Right hindlimb (tissue), 1 donor: ENCODE data around the gene RXFP3.
A peak's percentile ranks its signal among the peaks of the same experiment; 100 is the strongest.
"Not testable (repeated sequence)": the region's sequence is repeated elsewhere in the genome, so short reads cannot be mapped to it uniquely, and the experiment has no call there.

Source experiments
- DNase-seq: peaks from one replicate; pipeline ENCODE4 v3.0.0-alpha.2; 2018

RXFP3 gene

DNA sequence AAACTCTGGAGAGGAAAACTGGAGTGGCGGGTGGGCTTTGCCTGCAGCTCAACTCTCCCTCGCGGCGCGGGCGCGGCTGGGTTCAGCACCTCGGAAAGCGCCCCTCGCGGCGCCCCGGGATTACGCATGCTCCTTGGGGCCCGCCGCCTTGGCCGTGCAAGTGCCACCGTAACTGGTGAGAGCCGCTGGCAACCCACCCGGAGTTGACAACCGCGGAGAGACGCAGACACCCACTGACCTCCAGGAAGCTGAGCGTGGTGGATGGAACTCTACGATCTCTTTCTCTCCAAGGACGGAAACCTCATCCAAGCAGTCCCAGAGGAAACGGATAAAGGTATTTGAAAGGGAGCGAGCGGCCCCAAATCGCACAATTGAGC lies 194 bp upstream of the RXFP3 start:
- DNase-seq = peak; percentile 73

- no peak for DNase-seq
Measured at GRCh38 chr5:33937017-33937706, 976 bp downstream of the RXFP3 start.

DNA sequence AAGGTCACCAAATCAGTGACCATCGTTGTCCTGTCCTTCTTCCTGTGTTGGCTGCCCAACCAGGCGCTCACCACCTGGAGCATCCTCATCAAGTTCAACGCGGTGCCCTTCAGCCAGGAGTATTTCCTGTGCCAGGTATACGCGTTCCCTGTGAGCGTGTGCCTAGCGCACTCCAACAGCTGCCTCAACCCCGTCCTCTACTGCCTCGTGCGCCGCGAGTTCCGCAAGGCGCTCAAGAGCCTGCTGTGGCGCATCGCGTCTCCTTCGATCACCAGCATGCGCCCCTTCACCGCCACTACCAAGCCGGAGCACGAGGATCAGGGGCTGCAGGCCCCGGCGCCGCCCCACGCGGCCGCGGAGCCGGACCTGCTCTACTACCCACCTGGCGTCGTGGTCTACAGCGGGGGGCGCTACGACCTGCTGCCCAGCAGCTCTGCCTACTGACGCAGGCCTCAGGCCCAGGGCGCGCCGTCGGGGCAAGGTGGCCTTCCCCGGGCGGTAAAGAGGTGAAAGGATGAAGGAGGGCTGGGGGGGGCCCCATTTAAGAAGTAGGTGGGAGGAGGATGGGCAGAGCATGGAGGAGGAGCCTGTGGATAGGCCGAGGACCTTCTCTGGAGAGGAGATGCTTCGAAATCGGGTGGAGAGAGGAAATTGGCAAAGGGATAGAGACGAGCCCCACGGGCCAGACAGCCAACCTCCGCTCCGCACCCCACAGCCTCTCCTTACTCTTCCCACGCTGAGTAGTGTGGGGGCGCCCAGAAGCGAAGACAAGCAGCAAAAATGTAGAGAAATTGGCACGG lies 1.7 kb downstream of the RXFP3 start:
- DNase-seq = no peak

GRCh38 chr5:33938507-33938796 lies 2.3 kb downstream of the RXFP3 start:
- DNase-seq = no peak

GRCh38 chr5:33938881-33939280 lies 2.7 kb downstream of the RXFP3 start:
- no peak for DNase-seq

DNA sequence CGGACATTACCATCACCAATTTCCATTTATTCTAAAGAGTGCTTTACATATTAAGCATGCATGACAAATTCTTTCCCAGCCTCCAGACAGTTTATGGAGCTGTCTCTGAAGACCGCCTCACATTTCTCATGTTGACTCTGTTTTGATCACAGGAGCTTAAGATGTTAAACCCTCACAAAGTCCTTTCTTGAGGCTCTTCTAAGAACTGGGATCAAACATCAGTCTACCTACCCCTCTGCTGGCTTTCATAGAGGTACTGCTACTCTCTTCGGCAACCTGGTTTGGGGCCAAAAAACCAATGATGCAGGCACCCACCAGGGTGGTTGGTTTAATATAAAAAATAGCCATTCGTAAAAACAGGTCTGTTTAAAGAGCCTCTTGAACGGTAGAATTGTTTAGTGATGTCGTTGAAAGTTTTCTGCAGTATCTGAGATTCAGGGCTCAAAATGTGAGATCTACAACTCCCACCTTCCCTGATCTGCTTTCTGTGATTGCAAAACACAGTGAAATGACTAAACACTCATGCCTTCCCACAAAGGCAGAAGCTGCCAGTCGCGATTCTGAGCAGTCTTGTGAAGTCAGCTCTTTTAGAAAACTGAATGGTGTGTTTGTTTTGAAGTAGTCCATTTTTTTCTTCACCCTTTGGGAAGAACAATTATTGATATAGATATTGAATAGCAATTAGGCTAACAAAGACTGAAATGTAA lies 3.5 kb downstream of the RXFP3 start:
- DNase-seq = no peak

GRCh38 chr5:33941090-33941489 lies 4.9 kb downstream of the RXFP3 start:
- DNase-seq = no peak

GRCh38 chr5:33944543-33945132 lies 8.5 kb downstream of the RXFP3 start:
- DNase-seq = no peak

DNA sequence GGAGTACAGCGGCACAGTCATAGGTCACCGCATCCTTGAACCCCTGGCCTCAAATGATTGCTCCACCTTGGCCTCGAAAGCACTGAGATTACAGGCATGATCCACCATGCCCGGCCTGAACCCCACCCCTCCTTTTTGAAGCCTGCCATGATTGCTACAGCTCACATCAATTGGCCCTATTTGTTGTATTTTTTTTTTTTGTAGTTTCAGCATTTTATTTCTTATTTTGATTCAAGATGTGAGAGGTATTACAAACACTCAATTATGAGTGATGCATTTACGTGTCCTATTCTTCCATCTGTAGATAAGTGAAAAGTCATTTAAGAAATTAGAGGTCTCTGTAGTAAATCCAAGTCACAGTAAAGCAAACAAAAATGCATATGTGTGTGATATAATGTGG lies 16.0 kb downstream of the RXFP3 start:
- DNase-seq = not testable (repeated sequence)

DNA sequence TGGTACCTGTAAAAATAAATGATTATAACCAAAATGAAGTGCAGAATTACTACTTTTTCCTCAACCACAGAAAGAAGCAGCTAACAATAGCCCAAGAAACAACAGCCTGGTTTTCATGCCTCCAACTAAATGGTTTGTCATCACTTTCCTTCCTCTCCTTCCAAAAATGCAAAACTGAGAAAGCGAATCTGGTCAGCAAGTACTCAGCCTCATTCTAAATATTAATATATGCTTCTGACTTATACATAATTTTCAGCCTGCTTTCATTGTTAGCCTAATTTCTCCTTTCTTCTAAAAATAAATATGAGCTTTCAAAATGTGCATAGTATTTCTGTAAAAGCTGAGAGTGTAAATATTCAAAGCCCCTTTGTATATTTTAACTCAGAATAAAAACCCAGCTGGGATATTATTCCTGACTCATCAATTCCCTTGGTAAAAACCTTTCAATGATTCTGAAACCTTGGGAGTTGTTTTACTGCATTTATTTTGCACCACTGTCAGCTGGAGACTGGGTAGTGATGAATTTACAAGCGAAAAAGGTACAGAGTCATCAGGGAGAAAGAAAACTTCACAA lies 21.5 kb downstream of the RXFP3 start:
- no peak for DNase-seq

DNA sequence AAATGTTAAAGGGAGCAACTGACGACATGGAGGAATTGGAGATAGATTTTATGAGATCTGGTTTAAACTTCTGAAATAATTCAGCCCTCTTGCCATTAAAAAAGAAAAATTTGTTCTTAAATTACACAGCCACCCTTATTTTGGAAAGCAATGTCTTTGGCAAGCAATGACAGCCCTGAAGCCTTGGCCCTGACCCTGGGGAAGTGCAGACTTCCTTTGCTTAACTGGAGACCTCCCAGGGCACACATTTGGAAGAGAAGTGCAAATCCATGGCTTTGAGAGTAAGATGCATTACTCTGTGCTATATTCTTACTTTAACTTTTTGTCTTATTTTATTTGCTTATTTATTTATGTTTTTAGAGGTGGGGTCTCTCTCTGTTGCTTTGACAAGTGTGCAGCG lies 22.0 kb downstream of the RXFP3 start:
- DNase-seq = no peak

GRCh38 chr5:33964132-33964700 lies 28.0 kb downstream of the RXFP3 start:
- DNase-seq = no peak

GRCh38 chr5:33966805-33967204 lies 30.6 kb downstream of the RXFP3 start:
- DNase-seq = no peak

DNA sequence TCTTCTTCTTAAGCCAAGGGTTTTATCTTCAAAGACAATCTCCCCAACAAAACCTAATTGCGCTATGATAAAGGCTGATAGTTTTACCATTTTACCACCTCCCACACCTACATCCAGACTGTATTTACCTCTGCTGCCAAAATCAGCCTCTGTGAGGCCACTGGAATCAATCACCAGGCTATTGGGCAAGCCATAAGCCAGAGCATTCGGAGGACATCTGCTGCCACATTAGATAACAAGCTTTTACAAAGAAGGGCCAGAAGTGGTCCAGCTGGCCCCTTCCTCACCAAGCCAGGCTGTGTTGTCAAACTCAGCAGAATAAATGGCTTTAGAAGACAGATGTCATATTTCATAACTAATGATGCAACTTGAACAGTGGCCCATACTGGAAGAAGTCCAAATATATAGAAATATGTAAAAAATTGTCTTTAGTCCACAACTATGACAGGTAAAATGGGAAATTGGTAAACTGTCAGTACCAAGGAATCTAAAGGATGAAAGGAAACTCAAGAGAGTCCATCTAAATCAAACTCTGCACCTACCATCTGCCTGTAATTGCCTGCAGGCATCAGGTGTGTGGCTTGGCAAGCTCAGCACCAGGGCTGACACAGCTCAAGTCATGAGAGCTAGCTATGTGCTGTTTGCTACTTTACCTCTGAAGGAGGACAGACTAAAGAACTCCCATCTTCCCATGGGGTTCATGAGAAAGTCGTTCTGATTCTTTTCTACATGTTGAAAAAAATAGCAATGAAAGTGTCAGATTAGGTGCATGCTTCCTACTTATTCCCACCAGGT lies 32.2 kb downstream of the RXFP3 start:
- no peak for DNase-seq

DNA sequence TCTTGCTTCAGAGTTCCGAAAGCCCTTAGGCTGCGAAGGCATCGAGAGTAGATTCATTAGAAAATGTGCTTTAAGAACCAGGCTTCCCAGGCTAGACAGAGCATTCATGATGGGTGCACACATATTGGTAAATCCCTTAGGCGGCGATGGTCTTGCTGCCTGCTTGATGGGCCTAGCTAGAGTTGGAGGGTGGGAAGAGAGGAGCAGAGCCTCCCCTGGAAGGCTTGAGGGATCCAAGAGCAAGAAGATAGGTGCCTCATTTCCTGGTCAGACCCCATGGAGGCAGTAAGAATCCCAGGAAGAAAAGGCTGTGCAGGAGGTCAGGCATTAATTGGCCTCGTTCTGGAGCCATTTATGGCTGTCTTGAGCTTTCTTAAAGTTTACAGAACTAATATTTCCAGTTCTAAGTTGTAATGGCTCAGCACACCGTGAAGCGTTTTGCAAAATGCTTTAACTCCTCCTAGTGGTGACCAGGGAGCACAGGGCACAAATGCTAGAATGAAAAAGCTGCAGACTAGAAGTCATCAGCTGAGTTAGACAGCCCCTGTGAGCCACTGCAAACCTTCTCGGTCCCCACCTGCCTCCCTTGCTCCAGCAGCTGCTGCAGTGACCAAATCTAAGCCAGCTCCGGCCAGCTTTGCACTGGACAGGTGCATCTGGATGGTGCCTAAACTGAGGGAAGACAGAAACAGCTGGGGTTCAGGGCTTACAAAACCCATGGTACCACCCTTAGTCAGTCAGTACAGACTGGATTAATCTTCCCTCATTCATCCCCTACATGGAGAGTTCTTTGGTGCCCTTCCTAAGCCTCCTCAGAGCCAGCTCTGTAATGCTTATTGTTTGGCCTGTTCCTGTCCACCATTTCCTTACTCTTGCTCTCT lies 33.6 kb downstream of the RXFP3 start:
- DNase-seq = peak; percentile 31

GRCh38 chr5:33973271-33973670 lies 37.1 kb downstream of the RXFP3 start:
- no peak for DNase-seq

- DNase-seq = peak; percentile 44
Measured at GRCh38 chr5:33975852-33976251, 39.7 kb downstream of the RXFP3 start.

DNA sequence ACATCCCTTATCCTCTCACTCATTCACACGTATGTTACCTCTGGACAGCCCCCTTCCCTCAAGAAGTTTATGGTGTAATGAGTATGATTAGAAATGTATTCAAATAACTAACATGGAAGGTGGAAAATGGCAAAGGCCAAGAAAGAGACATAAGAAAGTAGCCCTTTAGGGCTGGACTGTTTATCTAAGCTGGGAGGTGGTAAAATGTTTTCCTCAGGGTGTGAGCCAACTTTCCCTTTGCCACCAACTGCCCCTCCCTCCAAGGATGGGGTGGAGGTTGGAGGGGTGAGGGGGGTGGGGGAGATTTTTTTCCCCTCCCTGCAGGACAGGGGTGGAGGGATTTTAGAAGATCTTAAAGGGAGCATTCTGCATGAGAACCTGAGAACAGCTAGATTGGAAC lies 40.1 kb downstream of the RXFP3 start:
- DNase-seq = no peak

DNA sequence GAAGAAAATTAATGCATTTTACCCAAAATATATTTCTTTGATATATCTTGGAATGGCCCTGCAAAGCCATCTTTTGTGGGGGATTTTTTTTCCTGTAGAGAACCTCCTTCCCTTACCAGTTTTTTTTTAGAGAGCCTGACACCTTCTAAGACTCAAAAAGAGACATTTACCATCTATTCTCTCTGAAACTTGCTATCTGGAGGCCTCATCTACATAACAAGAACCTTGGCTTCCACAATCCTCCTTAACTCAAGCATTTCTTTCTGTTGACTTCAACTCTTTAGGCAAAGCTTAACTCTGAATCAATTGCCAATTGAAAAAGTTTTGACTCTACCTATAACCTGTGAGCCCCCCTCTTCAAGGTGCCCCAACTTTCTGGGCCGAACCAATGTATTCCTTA lies 42.1 kb downstream of the RXFP3 start:
- DNase-seq = no peak

DNA sequence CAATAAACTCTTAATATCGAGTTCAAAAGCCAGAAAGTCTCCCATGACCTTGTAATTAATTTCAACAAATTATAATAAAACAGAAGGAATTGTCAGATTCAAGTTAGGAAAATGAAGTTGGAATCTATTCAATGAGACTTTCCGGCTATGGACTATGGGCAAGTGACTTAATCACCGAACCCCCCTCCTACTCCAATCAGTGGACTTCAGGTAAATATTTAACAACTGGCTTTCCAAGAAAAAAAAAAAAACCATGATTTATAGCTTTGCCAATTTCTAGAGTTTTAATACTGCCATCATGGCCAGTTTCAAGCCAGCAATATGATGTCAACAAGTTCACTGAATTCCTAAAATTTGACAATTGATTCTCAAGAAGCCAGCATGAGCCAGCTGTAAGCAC lies 43.8 kb downstream of the RXFP3 start:
- DNase-seq = no peak
